Measurements from ENCODE around the gene DSE.

Gene DSE

DNA sequence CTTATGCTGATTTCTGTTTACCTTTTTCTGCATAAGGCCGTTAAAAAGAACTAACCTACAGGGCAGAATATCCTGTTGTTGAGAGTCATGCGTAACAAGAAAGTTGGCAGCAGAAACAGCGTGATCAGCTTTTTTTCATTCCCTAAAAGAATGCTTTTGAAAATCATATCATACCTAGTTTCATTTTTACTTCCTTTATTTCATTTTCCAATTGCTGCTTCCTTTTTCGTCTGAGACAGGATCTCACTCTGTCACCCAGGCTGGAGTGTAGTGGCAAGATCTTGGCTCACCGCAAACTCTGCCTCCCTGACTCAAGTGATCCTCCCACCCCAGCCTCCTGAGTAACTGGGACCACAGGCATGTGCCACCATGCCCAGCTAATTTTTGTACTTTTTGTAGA, 94.5 kb downstream of the DSE start:
- peak overlapping the region; percentile 37 for H3K27ac ChIP-seq
- TF ChIP-seq, protein P1, sequence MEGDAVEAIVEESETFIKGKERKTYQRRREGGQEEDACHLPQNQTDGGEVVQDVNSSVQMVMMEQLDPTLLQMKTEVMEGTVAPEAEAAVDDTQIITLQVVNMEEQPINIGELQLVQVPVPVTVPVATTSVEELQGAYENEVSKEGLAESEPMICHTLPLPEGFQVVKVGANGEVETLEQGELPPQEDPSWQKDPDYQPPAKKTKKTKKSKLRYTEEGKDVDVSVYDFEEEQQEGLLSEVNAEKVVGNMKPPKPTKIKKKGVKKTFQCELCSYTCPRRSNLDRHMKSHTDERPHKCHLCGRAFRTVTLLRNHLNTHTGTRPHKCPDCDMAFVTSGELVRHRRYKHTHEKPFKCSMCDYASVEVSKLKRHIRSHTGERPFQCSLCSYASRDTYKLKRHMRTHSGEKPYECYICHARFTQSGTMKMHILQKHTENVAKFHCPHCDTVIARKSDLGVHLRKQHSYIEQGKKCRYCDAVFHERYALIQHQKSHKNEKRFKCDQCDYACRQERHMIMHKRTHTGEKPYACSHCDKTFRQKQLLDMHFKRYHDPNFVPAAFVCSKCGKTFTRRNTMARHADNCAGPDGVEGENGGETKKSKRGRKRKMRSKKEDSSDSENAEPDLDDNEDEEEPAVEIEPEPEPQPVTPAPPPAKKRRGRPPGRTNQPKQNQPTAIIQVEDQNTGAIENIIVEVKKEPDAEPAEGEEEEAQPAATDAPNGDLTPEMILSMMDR (conservative IDR thresholded peaks at IDR 0.05) = no peak

- no peak overlapping the region for H3K27ac ChIP-seq
- TF ChIP-seq, protein P1 (conservative IDR thresholded peaks at IDR 0.05) = no peak
These were observed 96.3 kb downstream of the DSE start for GRCh38 chr6:116467096-116467495.

- TF ChIP-seq, protein P1 (conservative IDR thresholded peaks at IDR 0.05) = no peak
- no peak overlapping the region for H3K27ac ChIP-seq
These were observed 96.8 kb downstream of the DSE start for GRCh38 chr6:116467514-116467913.

DNA sequence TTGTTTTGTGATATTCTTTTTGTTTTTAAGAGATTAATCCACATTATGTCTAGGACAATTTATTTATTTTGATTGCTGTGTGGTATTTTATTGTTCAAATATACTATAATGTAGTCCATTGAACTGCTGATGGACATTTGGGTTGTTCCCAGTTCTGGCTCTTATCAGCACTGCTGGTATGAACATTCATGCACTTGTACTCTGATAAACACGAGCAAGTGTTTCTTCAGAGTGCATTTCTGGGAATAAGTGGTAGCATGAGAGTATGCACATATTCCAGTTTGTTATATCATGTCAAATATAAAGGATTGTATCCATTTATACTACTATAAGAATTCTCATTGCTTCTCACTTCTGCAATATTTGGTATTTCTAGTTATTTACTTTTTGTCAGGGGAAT, 97.5 kb downstream of the DSE start:
- H3K27ac ChIP-seq = no peak overlapping the region
- TF ChIP-seq, protein P1 (conservative IDR thresholded peaks at IDR 0.05) = no peak

DNA sequence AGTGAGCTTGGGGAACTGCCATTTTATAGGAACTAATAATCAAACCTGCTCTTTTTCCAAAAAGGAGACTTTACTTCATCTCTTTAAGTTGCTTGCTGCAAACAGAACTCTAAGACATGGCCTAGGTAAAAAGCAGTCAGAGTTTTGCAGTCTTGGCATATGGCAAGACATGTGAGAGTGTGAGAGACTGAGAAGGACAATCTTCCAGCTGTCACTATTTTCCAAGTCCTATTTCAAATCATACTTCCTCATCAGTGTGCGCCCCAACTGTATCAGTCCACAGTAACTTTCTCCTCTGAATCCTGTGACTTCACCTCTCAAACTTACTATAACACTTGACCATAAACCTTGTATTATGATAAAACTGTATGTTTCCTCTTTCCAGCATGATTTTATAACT, 100.8 kb downstream of the DSE start:
- TF ChIP-seq, protein P1 (conservative IDR thresholded peaks at IDR 0.05) = no peak
- no peak overlapping the region for H3K27ac ChIP-seq

GRCh38 chr6:116472706-116473105, 102.0 kb downstream of the DSE start:
- TF ChIP-seq, protein P1 (conservative IDR thresholded peaks at IDR 0.05) = no peak
- H3K27ac ChIP-seq = no peak overlapping the region

- TF ChIP-seq, protein P1 (conservative IDR thresholded peaks at IDR 0.05) = no peak
- H3K27ac ChIP-seq = no peak overlapping the region
These were observed 104.4 kb downstream of the DSE start for GRCh38 chr6:116475141-116475540.

Data from VCaP (cell line).